HG02588 (cell line): ENCODE results near the gene QRICH1.
A peak's percentile ranks its signal among the peaks of the same experiment; 100 is the strongest.

Experiments
- ATAC-seq: cut with Tn5 transposase; IDR thresholded peaks from one replicate; pipeline ENCODE4 v1.9.1; 2021; ENCODE audit warnings: mild to moderate bottlenecking, moderate library complexity; ENCODE audit not compliant: unreplicated experiment

QRICH1 gene

GRCh38 chr3:49120096-49120437 lies 26.2 kb upstream of the QRICH1 start:
- no peak for ATAC-seq

DNA sequence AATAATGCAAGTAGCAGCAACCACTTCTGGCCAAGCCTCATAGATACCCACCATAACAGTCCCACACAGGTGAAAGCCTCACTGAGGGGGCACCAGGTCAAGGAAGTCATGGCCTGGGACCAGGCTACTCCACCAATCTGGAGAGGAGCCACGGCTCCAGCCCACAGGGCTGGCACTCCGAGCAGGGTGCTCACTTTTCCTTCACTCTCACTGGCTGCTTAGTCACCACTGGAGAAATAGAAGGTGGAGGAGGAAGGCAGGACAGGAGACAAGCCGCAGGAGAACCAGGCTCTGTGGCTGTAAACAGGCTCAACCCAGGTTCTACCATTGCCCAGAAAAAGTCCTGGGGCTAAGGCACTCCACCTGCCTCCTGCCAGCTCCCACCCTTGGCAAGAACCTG lies 25.6 kb upstream of the QRICH1 start:
- ATAC-seq: no peak

GRCh38 chr3:49119036-49119435 lies 25.2 kb upstream of the QRICH1 start:
- ATAC-seq: no peak

DNA sequence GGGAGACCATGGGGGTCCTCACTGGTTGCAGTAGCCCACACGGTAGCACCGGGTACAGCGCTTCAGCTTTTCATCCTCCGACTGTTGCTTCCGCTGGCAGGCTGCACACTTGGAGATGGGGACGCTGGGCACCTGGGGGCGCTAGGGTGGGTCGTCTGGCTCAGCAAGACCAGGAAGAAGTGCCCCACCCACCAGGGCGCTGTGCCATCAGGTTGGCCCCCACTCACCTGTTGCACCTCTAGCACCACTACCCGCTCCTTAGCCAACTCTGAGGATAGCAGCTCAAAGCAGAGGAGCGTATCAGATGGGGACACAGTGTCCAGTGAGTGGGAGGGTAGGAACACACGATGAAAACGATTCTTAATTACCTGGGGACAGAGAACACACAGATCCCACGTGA lies 18.4 kb upstream of the QRICH1 start:
- no peak for ATAC-seq

DNA sequence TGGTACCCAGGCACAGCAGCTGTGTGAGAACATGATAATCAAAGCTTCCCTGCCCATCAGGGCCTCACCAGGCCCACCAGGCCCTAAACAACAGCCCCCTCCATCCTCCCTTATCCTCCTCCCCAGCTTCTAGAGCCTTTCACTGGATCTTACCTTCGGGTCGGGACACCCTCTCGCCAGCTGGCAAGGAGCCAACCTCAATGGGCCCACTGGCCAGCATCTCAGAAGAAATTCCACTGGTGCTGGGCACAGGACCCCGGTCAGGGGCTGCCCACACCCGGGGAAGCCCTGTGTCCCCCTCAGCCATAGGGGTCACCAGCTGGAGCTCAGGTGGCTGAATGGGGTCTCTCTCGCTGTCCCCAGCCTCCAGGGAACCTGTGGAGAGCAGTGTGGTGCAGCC lies 17.5 kb upstream of the QRICH1 start:
- no peak for ATAC-seq

DNA sequence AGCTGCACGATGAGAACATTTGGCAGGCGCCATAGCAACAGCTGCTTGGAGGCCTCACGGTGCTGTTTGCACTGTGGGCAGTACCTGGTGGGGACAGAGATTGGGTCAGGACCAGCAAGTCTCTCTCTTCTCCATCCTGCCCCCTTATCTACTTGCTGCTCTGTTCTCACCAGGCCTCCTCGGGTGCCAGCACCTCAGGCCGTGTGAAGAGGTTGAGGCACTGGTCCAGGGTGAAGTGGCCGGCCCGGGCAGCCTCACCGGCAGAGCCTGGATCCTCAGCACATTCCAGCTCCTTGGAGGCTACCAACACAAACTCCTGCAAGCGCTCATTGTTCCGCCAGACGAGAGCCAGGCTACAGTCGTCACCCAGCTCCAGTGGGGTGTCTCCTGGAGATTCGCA lies 16.9 kb upstream of the QRICH1 start:
- no peak for ATAC-seq

- no peak for ATAC-seq
Measured at GRCh38 chr3:49108346-49108745, 14.5 kb upstream of the QRICH1 start.

GRCh38 chr3:49104427-49105291 lies 10.8 kb upstream of the QRICH1 start, which contains the start of gene QARS1:
TSS of gene QARS1 (minus strand) at chr3:49104757. CDS start at chr3:49104733, 24 bp downstream.
- peak; percentile 90 for ATAC-seq

DNA sequence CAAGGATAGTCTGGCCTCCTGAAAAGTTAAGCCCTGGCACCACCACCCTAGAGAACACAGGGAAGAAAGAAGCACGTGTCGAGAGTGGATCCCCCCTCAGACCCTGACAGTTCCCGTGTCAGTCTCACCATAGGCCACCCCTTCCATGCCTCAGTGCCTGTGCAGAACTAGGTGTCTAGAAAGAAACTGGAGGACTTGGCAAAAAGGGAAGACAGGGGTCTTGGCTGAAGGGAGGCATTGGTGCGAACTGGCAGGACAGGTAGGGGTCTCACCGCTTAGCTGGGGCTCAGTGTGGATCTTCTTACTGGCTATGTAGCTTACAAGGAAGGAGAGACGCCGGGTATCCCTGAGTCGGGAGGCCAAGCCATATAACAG lies 10.2 kb upstream of the QRICH1 start:
- no peak for ATAC-seq

DNA sequence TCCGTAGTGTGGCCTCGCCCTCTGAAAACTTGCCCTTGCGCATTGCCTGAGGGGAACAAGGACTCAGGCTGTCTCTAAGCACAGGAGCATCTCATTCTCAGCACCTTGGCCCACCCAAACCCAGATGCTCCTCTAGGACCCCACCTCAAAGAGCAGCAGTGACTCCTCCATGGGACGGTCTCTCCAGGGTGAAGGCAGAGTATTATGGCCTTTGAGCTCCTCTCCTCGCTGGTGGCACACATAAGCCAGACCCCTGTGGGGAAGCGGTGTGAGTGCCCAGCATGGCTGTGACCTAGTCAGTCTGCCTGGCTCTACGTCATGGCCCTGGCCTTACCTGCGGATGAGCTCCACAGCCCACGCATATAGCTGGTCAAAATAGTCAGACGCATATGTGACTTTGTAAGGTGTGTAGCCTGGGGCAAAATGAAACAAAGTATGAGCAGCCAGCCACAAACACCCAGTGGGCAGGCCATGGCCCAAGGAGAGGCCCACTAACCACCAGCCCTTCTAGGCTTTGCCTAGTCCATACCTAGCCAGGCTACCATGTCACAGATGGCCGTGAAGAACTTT lies 6.3 kb upstream of the QRICH1 start:
- no peak for ATAC-seq

DNA sequence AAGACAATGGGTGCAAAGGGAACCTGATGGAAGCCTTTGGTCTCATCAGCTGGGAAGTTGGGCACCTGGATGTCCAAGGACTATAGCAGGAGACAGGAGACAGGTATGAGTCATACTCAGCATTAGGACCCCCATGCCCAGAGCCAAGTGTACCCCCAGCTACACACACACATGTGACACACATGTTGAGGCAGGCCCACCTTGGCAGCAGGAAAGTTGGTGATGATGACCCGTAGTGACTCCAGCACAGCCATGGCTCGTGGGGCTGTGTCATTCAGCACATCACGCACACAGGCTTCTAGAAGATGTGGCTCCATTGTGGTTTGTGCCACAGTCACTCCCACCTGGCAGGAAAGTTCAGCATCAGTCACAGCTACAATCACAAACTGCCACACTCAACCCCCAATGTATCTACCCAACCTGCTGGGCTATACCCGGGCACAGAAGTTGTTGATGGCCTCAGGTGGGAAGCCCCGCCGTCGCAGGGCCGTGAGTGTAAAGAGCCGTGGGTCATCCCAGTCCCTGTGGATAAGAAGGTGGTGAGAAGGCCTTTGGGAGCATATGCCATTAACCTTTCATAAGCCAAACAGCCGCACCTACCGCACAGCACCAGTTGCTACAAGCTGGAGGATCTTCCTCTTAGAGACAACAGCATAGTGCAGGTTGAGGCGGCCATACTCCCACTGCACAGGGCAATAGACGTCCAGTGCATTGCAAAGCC lies 5.2 kb upstream of the QRICH1 start:
- ATAC-seq: no peak

DNA sequence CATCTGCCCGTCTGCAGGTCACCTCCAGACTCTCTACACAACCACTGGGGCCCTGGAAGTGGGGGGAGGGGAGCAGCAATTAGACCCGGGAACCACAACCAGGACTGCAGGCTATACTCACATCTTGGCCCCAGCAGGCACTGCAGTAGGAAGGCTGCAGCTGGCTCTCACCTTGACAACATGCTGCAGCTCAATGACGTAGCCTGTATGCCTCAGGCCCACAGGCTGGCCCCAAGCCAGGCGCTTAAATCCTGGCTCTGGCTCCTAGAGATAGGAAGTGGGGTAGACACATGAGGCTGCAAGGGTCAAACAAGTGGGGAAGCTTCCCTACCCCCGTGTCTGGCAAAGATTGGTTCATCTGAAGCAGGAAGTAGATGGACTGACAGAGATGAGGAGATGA lies 4.6 kb upstream of the QRICH1 start:
- ATAC-seq: no peak

DNA sequence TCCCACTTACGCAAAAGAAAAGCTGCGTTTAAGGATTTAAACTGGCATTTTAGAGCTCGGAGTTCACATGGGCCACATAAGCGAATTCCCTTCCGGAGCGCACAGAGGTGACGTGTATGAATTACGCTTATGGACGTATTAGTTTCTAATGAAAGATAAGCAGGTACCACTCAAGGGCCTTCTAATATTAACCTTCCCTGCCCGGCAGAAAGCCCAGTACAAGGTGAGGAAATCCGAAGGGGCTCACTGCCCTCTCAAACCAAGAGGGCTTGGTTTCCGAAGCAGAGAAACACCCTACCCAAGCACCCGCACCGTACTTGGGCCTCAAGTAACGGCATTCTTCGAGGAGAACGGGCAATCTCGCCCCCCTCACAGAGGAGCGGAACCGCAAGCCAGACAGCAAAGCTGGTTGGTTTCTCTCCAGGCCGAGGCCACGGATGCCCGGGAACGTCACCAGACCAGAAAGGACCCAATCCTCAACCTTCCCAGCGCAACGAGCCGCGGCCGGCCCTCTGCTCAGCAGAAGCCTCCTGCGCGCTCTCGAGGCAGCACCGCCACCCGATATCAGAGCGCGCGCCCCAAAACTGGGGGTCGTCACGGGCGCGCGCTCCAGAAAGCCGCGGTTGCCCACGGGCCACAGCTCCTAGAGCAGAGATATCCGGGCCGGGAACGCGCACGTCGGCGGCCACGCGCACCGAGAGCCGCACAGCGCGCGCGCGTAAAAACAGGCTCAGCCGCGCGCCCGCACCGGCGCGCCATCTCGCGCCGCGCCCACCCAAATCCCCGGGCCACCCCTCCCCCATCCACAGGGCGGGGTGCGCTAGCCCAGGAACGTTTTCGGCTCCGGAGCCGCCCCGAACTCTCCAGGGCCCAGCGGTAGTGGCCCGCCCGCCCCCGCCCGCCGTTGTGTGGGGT lies 676 bp downstream of the QRICH1 start:
- peak; percentile 41 for ATAC-seq

GRCh38 chr3:49081429-49081828 lies 12.4 kb downstream of the QRICH1 start:
- ATAC-seq: no peak

GRCh38 chr3:49079270-49079669 lies 14.6 kb downstream of the QRICH1 start:
- ATAC-seq: no peak

- ATAC-seq: no peak
Measured at GRCh38 chr3:49076646-49077045, 17.2 kb downstream of the QRICH1 start.

DNA sequence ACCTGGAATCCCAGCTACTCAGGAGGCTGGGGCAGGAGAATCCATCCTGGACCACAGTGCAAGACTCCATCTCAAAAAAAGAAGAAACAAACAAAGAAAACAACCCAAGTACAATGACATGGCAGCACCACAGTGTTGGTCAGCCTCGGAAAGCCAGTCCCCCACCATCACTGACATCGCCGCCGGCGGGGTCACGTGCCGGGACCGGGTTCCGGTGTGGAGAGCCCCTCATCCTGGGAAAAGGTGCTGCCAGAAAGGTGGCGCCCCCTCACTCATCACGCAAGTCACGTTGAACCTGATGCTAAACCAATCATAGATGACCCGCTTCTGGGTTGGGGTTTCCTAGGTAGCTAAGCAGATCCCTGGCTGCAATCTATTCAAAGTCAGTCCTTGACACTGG lies 17.8 kb downstream of the QRICH1 start:
- ATAC-seq: no peak

- ATAC-seq: no peak
Measured at GRCh38 chr3:49058011-49058410, 35.9 kb downstream of the QRICH1 start.

GRCh38 chr3:49057268-49057667 lies 36.6 kb downstream of the QRICH1 start:
- no peak for ATAC-seq

- ATAC-seq: no peak
Measured at GRCh38 chr3:49054344-49054862, 39.5 kb downstream of the QRICH1 start.

GRCh38 chr3:49053543-49053942 lies 40.3 kb downstream of the QRICH1 start:
- ATAC-seq: no peak
